VCaP (cell line): ENCODE data around the gene PSMD10.

Source experiments
- H3K27ac ChIP-seq: fragments of 450-650 bp; 2 replicates; pipeline ENCODE4 v1.5.1; 2017
- TF ChIP-seq, protein P1 (sequence below): fragments of 450-650 bp; conservative IDR thresholded peaks from 2 replicates; pipeline ENCODE4 v1.5.1; 2017; ENCODE audit warnings: mild to moderate bottlenecking, moderate library complexity

PSMD10 gene

DNA sequence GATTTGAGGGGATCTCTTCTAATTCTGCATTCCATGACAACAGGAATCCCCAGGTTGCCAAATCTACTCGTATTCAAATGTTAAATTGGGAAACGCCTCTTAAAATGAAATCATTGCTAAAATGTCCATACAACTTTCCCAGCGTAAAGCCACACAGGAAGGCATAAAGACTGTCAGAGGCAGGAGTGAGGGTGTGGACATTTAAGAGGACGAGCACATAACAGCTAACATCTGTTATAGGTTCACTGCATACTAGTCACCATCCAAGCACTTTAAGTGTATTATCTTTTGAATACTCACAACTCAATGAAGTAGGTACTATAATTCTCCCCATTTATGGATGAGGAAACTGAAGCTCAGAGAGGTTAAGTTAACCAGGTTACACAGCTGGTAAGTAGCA lies 35.8 kb upstream of the PSMD10 start:
- H3K27ac ChIP-seq, result no peak overlapping the region
- TF ChIP-seq, protein P1, sequence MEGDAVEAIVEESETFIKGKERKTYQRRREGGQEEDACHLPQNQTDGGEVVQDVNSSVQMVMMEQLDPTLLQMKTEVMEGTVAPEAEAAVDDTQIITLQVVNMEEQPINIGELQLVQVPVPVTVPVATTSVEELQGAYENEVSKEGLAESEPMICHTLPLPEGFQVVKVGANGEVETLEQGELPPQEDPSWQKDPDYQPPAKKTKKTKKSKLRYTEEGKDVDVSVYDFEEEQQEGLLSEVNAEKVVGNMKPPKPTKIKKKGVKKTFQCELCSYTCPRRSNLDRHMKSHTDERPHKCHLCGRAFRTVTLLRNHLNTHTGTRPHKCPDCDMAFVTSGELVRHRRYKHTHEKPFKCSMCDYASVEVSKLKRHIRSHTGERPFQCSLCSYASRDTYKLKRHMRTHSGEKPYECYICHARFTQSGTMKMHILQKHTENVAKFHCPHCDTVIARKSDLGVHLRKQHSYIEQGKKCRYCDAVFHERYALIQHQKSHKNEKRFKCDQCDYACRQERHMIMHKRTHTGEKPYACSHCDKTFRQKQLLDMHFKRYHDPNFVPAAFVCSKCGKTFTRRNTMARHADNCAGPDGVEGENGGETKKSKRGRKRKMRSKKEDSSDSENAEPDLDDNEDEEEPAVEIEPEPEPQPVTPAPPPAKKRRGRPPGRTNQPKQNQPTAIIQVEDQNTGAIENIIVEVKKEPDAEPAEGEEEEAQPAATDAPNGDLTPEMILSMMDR, result no peak

DNA sequence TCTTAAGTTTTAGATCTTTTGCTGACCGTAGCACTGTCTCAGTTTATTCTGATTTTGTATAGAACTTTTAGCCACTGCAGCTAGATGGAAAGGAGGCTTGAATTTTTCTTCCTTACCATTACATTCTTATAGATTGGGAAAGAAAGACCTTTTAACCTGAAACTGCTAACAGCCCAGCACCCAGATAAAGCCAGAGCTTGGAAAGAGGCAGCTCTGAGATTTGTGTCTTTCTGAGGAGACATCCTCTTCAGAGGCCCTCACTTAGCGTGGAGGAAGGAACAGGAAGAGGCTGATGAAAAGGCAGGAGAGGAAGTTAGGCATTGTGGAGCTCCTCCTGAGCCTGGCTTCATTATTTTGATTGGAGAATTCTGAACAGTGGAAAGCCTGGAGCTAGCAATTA lies 35.3 kb upstream of the PSMD10 start:
- H3K27ac ChIP-seq, result no peak overlapping the region
- TF ChIP-seq, protein P1, result no peak

DNA sequence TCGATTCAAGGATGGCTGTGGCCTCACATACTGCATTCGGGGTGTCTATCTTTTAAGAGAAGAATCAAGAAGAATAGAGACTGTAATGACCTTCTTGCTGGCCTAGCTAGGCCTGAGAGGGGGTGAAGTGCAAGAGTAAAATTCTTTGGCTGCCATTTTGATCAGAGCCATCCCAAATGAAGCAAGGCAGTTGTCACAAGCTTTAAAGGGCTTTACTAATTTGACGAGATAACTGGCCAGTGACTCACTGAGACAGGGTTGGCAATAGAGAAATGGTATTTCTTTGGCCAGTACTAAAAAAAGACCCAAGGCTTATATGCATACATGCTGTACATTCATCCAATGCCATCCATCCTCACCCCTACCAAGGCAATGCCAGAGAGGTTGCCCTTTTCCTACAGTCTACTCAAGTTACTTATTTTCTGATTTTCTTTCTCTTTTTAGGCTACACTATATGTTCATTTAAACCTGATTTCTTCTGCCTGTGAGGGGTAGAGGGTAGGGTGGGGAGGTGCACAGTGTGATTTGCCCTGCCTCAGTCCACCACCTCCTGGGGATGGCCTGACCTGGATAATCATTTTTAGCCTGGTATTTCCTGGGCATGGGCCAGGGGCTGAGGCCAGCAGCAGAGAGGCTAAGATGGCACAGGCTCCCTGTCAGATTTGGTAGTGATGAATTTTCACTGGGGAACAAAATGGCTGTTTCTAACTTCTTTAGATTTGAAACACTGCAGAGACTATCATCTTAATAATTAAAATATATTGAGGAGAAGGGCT lies 32.4 kb upstream of the PSMD10 start:
- H3K27ac ChIP-seq, result no peak overlapping the region
- TF ChIP-seq, protein P1, result no peak

DNA sequence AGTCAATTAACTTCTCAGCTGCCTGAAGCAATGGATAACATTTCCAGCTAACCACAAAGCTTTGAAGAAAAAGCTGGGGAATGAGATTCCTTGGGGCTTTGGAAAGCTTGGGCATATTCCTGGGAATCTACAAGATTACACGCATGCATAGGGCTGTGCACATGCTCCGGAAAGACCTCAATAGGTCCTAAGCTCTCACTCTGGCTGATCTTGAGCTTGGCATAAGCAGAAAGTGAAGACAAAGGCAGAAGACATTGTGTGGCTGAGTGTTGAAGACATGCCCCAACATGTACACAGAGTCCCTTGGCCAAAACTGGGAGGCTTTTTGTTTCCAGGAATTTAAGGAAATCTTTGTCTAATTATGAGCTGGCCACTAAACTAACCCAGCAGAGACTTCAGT lies 31.4 kb upstream of the PSMD10 start:
- H3K27ac ChIP-seq, result no peak overlapping the region

DNA sequence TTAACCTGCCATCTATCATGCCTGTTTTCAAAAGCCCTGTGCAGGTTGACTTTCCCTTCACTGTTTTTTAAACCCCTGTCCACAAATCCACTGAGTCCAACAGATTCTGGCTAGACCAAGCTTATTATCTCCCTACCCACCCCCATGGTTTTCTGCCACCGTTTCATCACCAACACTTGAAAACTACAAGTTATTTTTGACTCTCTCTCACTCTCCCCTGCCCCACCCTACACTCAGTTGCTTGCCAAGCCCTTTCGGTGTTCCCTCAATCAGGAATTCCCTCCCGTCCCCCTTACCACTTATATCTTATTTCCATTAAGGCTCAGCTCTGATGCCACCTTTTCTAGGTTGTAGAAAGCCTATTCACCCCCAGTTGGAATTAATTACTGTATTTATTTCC lies 29.9 kb upstream of the PSMD10 start:
- no peak overlapping the region for H3K27ac ChIP-seq
- TF ChIP-seq, protein P1, result no peak

More for the DNA sequence above, 31.4 kb upstream of the PSMD10 start:
- TF ChIP-seq, protein P1, result no peak

DNA sequence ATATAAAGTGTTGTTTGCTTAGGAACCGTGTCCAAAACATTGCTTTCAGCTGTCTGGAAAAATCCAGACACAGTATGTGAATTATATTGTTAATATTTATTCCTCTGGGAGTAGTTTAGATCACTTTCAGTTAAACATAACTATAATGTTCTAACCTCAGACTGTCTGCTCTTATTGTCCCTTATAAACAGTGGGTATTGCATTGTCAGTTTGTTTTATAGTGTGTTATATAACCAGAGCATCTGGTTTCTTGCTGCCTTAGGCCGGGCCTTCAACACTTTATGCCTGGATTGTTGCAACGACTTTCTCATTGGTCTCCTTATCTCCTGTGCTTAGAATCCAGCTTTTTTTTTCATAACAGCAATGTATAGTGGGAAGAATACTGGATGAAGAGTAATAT lies 26.6 kb upstream of the PSMD10 start:
- TF ChIP-seq, protein P1, result no peak
- H3K27ac ChIP-seq, result no peak overlapping the region

DNA sequence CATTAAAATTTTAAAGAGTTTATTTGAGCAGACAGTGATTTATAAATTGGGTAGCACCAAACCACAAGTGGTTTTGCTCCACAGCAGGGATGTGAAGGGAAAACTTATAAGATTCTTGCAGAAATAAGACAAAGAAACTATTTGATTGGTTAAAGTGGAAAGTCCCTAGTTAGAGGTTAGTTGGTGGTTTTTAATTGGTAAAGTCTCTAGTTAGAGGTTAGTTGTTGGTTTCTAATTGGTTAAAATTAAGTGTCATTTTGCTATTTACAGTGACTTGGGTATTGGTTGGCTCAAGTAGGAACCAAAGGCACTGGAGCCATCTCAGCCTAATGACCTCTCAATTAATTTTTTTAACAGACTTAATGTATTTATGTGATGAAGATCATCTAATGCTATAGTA lies 23.2 kb upstream of the PSMD10 start:
- H3K27ac ChIP-seq, result no peak overlapping the region
- TF ChIP-seq, protein P1, result no peak
